GM19372 (cell line): ENCODE results near the gene SLC2A9.

Experiments used
- ATAC-seq: cut with Tn5 transposase; IDR thresholded peaks from one replicate; pipeline ENCODE4 v1.9.1; 2021; ENCODE audit warnings: mild to moderate bottlenecking, low read depth, moderate library complexity; ENCODE audit not compliant: unreplicated experiment

The SLC2A9 gene

GRCh38 chr4:10020871-10021652 is at the start of gene SLC2A9:
Gene SLC2A9 (minus strand): TSS chr4:10021497. CDS start chr4:10021429, 68 bp downstream.
- no peak for ATAC-seq

- ATAC-seq = no peak
Observed at GRCh38 chr4:10069075-10069642, 47.9 kb upstream of the SLC2A9 start.

- no peak for ATAC-seq
Observed at GRCh38 chr4:10066670-10067651, 45.7 kb upstream of the SLC2A9 start.

- no peak for ATAC-seq
Observed at GRCh38 chr4:10066206-10066605, 44.9 kb upstream of the SLC2A9 start.

- ATAC-seq = no peak
Observed at GRCh38 chr4:10063544-10064300, 42.4 kb upstream of the SLC2A9 start.

GRCh38 chr4:10061650-10062415 is 40.5 kb upstream of the SLC2A9 start:
- no peak for ATAC-seq

- ATAC-seq = no peak
Observed at GRCh38 chr4:10058371-10058770, 37.1 kb upstream of the SLC2A9 start.

- no peak for ATAC-seq
Observed at GRCh38 chr4:10057023-10057395, 35.7 kb upstream of the SLC2A9 start.

GRCh38 chr4:10056334-10057022 is 35.2 kb upstream of the SLC2A9 start:
- no peak for ATAC-seq

GRCh38 chr4:10055871-10056270 is 34.6 kb upstream of the SLC2A9 start:
- no peak for ATAC-seq

GRCh38 chr4:10054571-10055041 is 33.3 kb upstream of the SLC2A9 start:
- no peak for ATAC-seq

- no peak for ATAC-seq
Observed at GRCh38 chr4:10053635-10054453, 32.5 kb upstream of the SLC2A9 start.

GRCh38 chr4:10051517-10052135 is 30.3 kb upstream of the SLC2A9 start:
- ATAC-seq = no peak

GRCh38 chr4:10050721-10051120 is 29.4 kb upstream of the SLC2A9 start:
- ATAC-seq = no peak

- no peak for ATAC-seq
Observed at GRCh38 chr4:10050261-10050661, 29.0 kb upstream of the SLC2A9 start.

GRCh38 chr4:10048941-10049697 is 27.8 kb upstream of the SLC2A9 start:
- ATAC-seq = no peak

- ATAC-seq = no peak
Observed at GRCh38 chr4:10047967-10048366, 26.7 kb upstream of the SLC2A9 start.
